Neural progenitor cell (in vitro differentiated cells): ENCODE results near the gene SYT6.

Experiments
- CTCF ChIP-seq: fragments of 200-600 bp; sonication (generic); IDR thresholded peaks from 2 replicates; pipeline ENCODE4 v1.5.1; 2017; ENCODE audit warnings: antibody characterized with exemption, mild to moderate bottlenecking
- EZH2 ChIP-seq: fragments of 200-600 bp; sonication (generic); IDR thresholded peaks from 2 replicates; pipeline ENCODE4 v1.6.1; 2017; ENCODE audit warnings: antibody characterized with exemption, mild to moderate bottlenecking, moderate library complexity

DNA sequence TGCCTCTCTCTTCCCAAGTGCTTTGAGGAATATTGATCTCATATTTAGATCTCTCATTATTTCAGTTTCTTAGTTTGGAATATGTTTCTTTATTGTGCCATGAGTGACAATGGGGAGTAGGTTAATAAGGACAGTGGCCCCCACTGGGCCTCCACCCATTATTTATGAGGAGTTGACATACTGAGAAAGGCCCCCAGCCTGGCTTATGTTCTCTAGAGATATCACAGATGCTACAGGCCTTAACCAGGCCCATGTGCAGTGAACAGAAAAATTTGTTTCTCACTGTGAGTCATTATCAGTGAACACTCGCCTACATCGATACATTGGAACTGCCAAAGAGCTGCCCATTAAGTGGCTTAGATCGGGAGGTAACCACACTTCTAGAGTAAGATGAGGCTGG is 35.7 kb upstream of the SYT6 start:
- no peak for TF ChIP-seq CTCF
- TF ChIP-seq EZH2: no peak
